CD4-positive, alpha-beta T cell (primary cell): ENCODE measurements around the gene NLGN1. TPM values are rescaled to one million over a fixed set of nuclear protein-coding genes. Genes with fewer than 3 reads are reported as not detected.

ENCODE experiments used
- ATAC-seq: fragments of 200-7000 bp; cut with Tn5 transposase; one replicate; pipeline ENCODE4 v1.10.0; 2022; ENCODE audit warnings: mild to moderate bottlenecking; ENCODE audit not compliant: poor library complexity
- CTCF ChIA-PET: fragments of 350-600 bp; sonication (Branson Sonifier 250); formaldehyde crosslinking; loops from one replicate; lab custom pipeline; 2021; ENCODE audit warnings: antibody characterized with exemption, inconsistent platforms; lab: Charles Lee
- POLR2A ChIA-PET: fragments of 350-600 bp; sonication (Branson Sonifier 250); formaldehyde crosslinking; loops from one replicate; lab custom pipeline; 2021; ENCODE audit warnings: antibody characterized with exemption, inconsistent platforms; lab: Charles Lee
- DNase-seq, 14 experiments: peaks; one replicate each; pipeline ENCODE4 v3.0.0-alpha.2; 2013 to 2020; ENCODE audit warnings: mixed read lengths in 2 of 14
- H3K27ac ChIP-seq, 2 donors: one replicate each; pipeline versions ENCODE4 v1.5.1 to v1.7.0; 2013; ENCODE audit warnings: low read length in 2 of 2, low read depth in 1 of 2, mild to moderate bottlenecking in 1 of 2
- H3K27me3 ChIP-seq, 2 experiments: 1 replicate in 1 of 2; 2 replicates in 1 of 2; pipeline versions ENCODE4 v1.6.1 to v1.7.0; 2013; ENCODE audit warnings: low read length in 2 of 2, control low read depth in 1 of 2, mild to moderate bottlenecking in 1 of 2, moderate library complexity in 1 of 2; ENCODE audit not compliant: insufficient read depth in 2 of 2, control insufficient read depth in 1 of 2
- H3K36me3 ChIP-seq: one replicate; pipeline ENCODE4 v1.6.1; 2013; ENCODE audit warnings: low read length, control low read depth; ENCODE audit not compliant: insufficient read depth
- H3K4me1 ChIP-seq: one replicate; pipeline ENCODE4 v1.6.1; 2013; ENCODE audit warnings: low read length, control low read depth; ENCODE audit not compliant: insufficient read depth
- H3K4me3 ChIP-seq: one replicate; pipeline ENCODE4 v1.5.1; 2013; ENCODE audit warnings: mild to moderate bottlenecking, low read length, moderate library complexity
- H3K9me3 ChIP-seq, 2 experiments: 1 replicate in 1 of 2; 2 replicates in 1 of 2; pipeline versions ENCODE4 v1.6.1 to v1.7.0; 2013; ENCODE audit warnings: low read length in 2 of 2, mild to moderate bottlenecking in 2 of 2, control low read depth in 1 of 2, moderate library complexity in 1 of 2; ENCODE audit not compliant: control insufficient read depth in 1 of 2, insufficient read depth in 1 of 2
- H3K27ac Mint-ChIP-seq: one replicate; pipeline ENCODE4 v1.8.0; 2020; ENCODE audit warnings: mixed read lengths
- H3K27me3 Mint-ChIP-seq: one replicate; pipeline ENCODE4 v1.8.0; 2021; ENCODE audit warnings: mixed read lengths
- H3K36me3 Mint-ChIP-seq: one replicate; pipeline ENCODE4 v1.8.0; 2021; ENCODE audit warnings: low read depth, mixed read lengths
- H3K4me1 Mint-ChIP-seq: one replicate; pipeline ENCODE4 v1.8.0; 2021; ENCODE audit warnings: low read depth, mixed read lengths
- H3K4me3 Mint-ChIP-seq: one replicate; pipeline ENCODE4 v1.8.0; 2020; ENCODE audit warnings: mild to moderate bottlenecking, mixed read lengths
- H3K9me3 Mint-ChIP-seq: one replicate; pipeline ENCODE4 v1.8.0; 2020; ENCODE audit warnings: mixed read lengths
- CTCF ChIP-seq: fragments of 200-600 bp; IDR thresholded peaks from one replicate; pipeline ENCODE4 v1.8.0; 2022; ENCODE audit warnings: antibody characterized with exemption, mild to moderate bottlenecking
- intact Hi-C, 2 experiments: fragments of 100-400 bp; cut with DNase I in 1 of 2; cut with micrococcal nuclease in 1 of 2; formaldehyde crosslinking; loops; one replicate each; pipeline versions ENCODE4 v1.15.1 to v1.9.0; 2023 to 2025; cut with DNase I, micrococcal nuclease
- total RNA-seq, 174 experiments: library from RNA in 2 of 174; stranded (reverse) in 2 of 174; gene quantifications; one replicate each; pipeline ENCODE4 v1.2.3 and lab custom pipeline; 2021 to 2026

Gene NLGN1
- total RNA-seq, 2 experiments from 2014 or later, result not detected

GRCh38 chr3:174197416-174197815, 799.9 kb downstream of the NLGN1 start:
- H3K4me3 ChIP-seq, result no peak overlapping the region
- Mint-ChIP-seq H3K36me3 (no peaks in the 10 kb centered on the region), H3K4me3 (no peak overlapping the region), H3K27me3 (no peaks in the 10 kb centered on the region), H3K27ac (no peak overlapping the region), H3K4me1 (no peaks in the 10 kb centered on the region), H3K9me3 (no peaks in the 10 kb centered on the region)
- ChIA-PET CTCF (interaction anchor here (1.1 kb wide), 1 partner anchor 13 kb away, joined by 3 read pairs; no protein-coding TSS in a partner anchor), POLR2A (no interaction called here)
- no peaks in the 10 kb centered on the region for H3K27me3 ChIP-seq
- no peaks in the 10 kb centered on the region for H3K4me1 ChIP-seq
- ATAC-seq, result no peak
- DNase-seq, result no peak
- no peak overlapping the region for H3K27ac ChIP-seq
- H3K9me3 ChIP-seq, result no peaks in the 10 kb centered on the region
- intact Hi-C loops, result no loop called here
- TF ChIP-seq CTCF, result no peak
- H3K36me3 ChIP-seq, result no peaks in the 10 kb centered on the region

- no peaks in the 10 kb centered on the region for H3K4me1 ChIP-seq
- ATAC-seq (no peak), DNase-seq (no peak)
- H3K27me3 ChIP-seq, result no peaks in the 10 kb centered on the region
- POLR2A ChIA-PET, result no interaction called here
- Mint-ChIP-seq H3K4me3 (no peak overlapping the region), H3K27ac (no peak overlapping the region), H3K27me3 (no peaks in the 10 kb centered on the region), H3K4me1 (no peaks in the 10 kb centered on the region), H3K36me3 (no peaks in the 10 kb centered on the region), H3K9me3 (no peaks in the 10 kb centered on the region)
- H3K9me3 ChIP-seq, result no peaks in the 10 kb centered on the region
- intact Hi-C loops, result no loop called here
- H3K4me3 ChIP-seq, result no peak overlapping the region
- H3K36me3 ChIP-seq, result no peaks in the 10 kb centered on the region
- no peak for TF ChIP-seq CTCF
- no peak overlapping the region for H3K27ac ChIP-seq
- CTCF ChIA-PET, result interaction anchor here (1.1 kb wide), 1 partner anchor 14 kb away, joined by 3 read pairs; no protein-coding TSS in a partner anchor
Observed at GRCh38 chr3:174198199-174198598, 800.7 kb downstream of the NLGN1 start.

GRCh38 chr3:174199696-174200095, 802.2 kb downstream of the NLGN1 start:
- Mint-ChIP-seq H3K27ac (no peak overlapping the region), H3K4me3 (no peak overlapping the region), H3K27me3 (no peaks in the 10 kb centered on the region), H3K36me3 (no peaks in the 10 kb centered on the region), H3K4me1 (no peaks in the 10 kb centered on the region), H3K9me3 (no peaks in the 10 kb centered on the region)
- DNase-seq (no peak), ATAC-seq (no peak)
- H3K4me1 ChIP-seq, result no peaks in the 10 kb centered on the region
- intact Hi-C loops, result no loop called here
- H3K27me3 ChIP-seq, result no peaks in the 10 kb centered on the region
- H3K36me3 ChIP-seq, result no peaks in the 10 kb centered on the region
- no peak overlapping the region for H3K4me3 ChIP-seq
- no peaks in the 10 kb centered on the region for H3K9me3 ChIP-seq
- ChIA-PET POLR2A (no interaction called here), CTCF (no interaction called here)
- no peak overlapping the region for H3K27ac ChIP-seq
- TF ChIP-seq CTCF, result no peak
